ENCODE data around the gene CDH16. TPM values are rescaled to one million over a fixed set of nuclear protein-coding genes. Genes with fewer than 3 reads are reported as not detected.
"Not testable (repeated sequence)": the region's sequence is repeated elsewhere in the genome, so short reads cannot be mapped to it uniquely, and the experiment has no call there.

The CDH16 gene
- total and polyA plus RNA-seq, 2 donors (not counting 1 experiment from before 2014, with no cell fraction given): not detected

DNA sequence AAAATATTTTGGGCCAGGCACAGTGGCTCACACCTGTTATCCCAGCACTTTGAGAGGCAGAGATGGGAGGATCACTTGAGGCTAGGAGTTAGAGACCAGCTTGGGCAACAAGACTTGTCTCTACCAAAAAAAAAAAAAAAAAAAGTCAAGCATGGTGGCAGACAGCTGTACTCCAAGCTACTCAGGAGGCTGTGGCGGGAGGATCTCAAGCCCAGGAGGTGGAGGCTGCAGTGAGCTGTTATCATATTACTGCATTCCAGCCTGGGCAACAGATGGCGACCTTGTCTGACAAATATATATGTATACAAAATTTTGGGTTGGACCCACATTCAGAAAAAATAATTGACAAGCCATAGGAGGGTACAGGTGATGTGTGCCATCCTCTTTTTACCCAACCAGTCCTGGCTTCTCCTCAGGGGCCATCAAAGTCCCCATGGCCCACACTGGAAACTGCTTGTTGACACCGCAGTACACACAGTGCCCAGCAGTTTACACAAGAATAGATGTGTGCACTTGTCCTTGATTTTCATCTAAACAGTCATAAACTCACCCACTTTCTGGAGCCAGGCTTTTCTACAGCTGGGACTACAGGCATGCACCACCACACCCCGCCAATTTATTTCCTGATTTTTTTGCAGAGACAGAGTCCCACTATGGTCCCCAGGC, 18.3 kb upstream of the CDH16 start:
- Histone ChIP-seq H3K79me2 (ENCODE audit: control insufficient read depth, insufficient read depth, low read length) (peaks cover 33% of the 10 kb centered on the region), H3K4me3 (replicated peaks in 1 of 4; ENCODE audit: control extremely low read depth in 1 of 4, insufficient read depth in 1 of 4, low read depth in 3 of 4, low read length in 4 of 4) (peak overlapping the region in 1 of 4 experiments; percentile 14), H3K9me3 (ENCODE audit: control insufficient read depth, insufficient read depth, low read depth, low read length) (no peaks in the 10 kb centered on the region), H3K4me2 (ENCODE audit: extremely low read depth, insufficient read depth, low read length) (no peak overlapping the region), H3K36me3 (ENCODE audit: control insufficient read depth, insufficient read depth, low read length) (peaks cover 10% of the 10 kb centered on the region), H3K9ac (ENCODE audit: insufficient read depth, low read length) (no peak overlapping the region), H3K27me3 (ENCODE audit: control insufficient read depth, insufficient read depth, low read length) (no peaks in the 10 kb centered on the region), H4K20me1 (ENCODE audit: control insufficient read depth, extremely low read depth, insufficient read depth, low read length) (no peaks in the 10 kb centered on the region), H3K27ac (ENCODE audit: insufficient read depth, low read length) (no peak overlapping the region), H3K4me1 (ENCODE audit: control insufficient read depth, extremely low read depth, insufficient read depth, low read length) (peaks cover 6% of the 10 kb centered on the region), H2AFZ (ENCODE audit: low read length) (no peak overlapping the region)
- DNase-seq (ENCODE audit: low read depth in 2 of 2): no peak
- TF ChIP-seq EZH2 (IDR thresholded peaks at IDR 0.05; ENCODE audit: low read length, missing control alignments): no peak
- TF ChIP-seq, protein P1, sequence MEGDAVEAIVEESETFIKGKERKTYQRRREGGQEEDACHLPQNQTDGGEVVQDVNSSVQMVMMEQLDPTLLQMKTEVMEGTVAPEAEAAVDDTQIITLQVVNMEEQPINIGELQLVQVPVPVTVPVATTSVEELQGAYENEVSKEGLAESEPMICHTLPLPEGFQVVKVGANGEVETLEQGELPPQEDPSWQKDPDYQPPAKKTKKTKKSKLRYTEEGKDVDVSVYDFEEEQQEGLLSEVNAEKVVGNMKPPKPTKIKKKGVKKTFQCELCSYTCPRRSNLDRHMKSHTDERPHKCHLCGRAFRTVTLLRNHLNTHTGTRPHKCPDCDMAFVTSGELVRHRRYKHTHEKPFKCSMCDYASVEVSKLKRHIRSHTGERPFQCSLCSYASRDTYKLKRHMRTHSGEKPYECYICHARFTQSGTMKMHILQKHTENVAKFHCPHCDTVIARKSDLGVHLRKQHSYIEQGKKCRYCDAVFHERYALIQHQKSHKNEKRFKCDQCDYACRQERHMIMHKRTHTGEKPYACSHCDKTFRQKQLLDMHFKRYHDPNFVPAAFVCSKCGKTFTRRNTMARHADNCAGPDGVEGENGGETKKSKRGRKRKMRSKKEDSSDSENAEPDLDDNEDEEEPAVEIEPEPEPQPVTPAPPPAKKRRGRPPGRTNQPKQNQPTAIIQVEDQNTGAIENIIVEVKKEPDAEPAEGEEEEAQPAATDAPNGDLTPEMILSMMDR (conservative IDR thresholded peaks at IDR 0.05 in 1 of 2, IDR thresholded peaks at IDR 0.05 in 1 of 2; ENCODE audit: low read depth in 1 of 2, low read length in 2 of 2): no peak

DNA sequence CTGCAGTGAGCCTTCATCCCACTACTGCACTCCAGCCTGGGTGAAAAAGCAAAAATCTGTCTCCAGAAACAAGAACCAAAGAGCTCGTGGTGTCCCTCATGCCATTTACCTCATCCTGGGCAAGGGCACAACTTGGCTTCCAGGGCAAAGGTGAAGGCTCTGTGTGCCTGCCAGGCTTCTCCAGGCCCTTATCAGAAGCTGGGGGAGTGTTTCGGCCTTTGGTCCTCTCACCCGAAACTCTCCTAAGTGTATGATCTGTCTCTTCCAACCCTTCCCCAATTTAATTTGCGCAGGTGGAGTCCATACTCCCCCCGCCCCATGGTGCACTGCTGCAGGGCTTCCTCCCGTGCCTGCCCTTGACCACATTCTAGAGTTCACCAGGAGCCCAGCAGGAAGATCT, 17.8 kb upstream of the CDH16 start:
- DNase-seq (ENCODE audit: low read depth in 2 of 2): no peak
- Histone ChIP-seq H3K79me2 (ENCODE audit: control insufficient read depth, insufficient read depth, low read length) (peaks cover 33% of the 10 kb centered on the region), H3K4me3 (replicated peaks in 1 of 4; ENCODE audit: control extremely low read depth in 1 of 4, insufficient read depth in 1 of 4, low read depth in 3 of 4, low read length in 4 of 4) (peak overlapping the region in 2 of 4 experiments; percentile 92 to 95), H3K4me1 (ENCODE audit: control insufficient read depth, extremely low read depth, insufficient read depth, low read length) (peaks cover 6% of the 10 kb centered on the region), H3K36me3 (ENCODE audit: control insufficient read depth, insufficient read depth, low read length) (peaks cover 9% of the 10 kb centered on the region), H3K9ac (ENCODE audit: insufficient read depth, low read length) (no peak overlapping the region), H3K4me2 (ENCODE audit: extremely low read depth, insufficient read depth, low read length) (peak overlapping the region; percentile 94), H3K9me3 (ENCODE audit: control insufficient read depth, insufficient read depth, low read depth, low read length) (no peaks in the 10 kb centered on the region), H3K27me3 (ENCODE audit: control insufficient read depth, insufficient read depth, low read length) (no peaks in the 10 kb centered on the region), H3K27ac (ENCODE audit: insufficient read depth, low read length) (no peak overlapping the region), H4K20me1 (ENCODE audit: control insufficient read depth, extremely low read depth, insufficient read depth, low read length) (no peaks in the 10 kb centered on the region), H2AFZ (ENCODE audit: low read length) (no peak overlapping the region)
- no peak for TF ChIP-seq EZH2 (IDR thresholded peaks at IDR 0.05; ENCODE audit: low read length, missing control alignments)
- TF ChIP-seq, protein P1 (conservative IDR thresholded peaks at IDR 0.05 in 1 of 2, IDR thresholded peaks at IDR 0.05 in 1 of 2; ENCODE audit: low read depth in 1 of 2, low read length in 2 of 2): no peak

DNA sequence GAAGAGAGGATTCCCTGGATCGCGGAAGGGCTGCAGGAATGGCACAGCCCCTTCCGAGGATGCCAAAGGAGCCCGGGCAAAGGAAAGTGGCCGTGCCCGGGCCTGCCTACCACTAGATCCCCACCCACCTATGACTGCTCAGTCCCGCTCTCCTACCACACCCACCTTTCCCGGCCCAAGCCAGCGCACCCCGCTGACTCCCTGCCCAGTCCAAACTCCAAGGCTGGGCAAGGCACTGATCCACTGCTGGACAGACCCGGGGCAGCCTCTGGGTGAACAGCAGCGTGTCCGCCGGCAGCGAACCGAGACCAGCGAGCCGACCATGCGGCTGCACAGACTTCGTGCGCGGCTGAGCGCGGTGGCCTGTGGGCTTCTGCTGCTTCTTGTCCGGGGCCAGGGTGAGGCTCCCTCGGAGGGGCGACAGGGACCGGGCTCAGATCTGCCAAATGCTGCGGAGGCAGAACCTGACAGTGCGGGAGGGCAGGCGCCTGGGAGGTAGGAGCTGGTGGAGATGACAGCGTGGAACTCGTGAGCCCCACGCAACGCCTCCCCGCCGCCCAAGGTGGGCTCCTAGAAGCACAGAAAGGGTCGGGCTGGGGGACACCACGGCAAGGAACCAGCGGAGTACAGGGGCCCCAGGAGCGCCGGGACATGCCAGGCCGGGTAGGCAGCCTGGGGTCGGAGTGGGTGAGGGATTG, 16.8 kb upstream of the CDH16 start, which contains the start of gene CES2:
TSS of gene CES2 (plus strand) at position 203 of the 698 bp plus-strand sequence. CDS start at position 323, 120 bp downstream.
- TF ChIP-seq, protein P1 (conservative IDR thresholded peaks at IDR 0.05 in 1 of 2, IDR thresholded peaks at IDR 0.05 in 1 of 2; ENCODE audit: low read depth in 1 of 2, low read length in 2 of 2): no peak
- no peak for TF ChIP-seq EZH2 (IDR thresholded peaks at IDR 0.05; ENCODE audit: low read length, missing control alignments)
- DNase-seq (ENCODE audit: low read depth in 2 of 2): peak; percentile 39 to 46

DNA sequence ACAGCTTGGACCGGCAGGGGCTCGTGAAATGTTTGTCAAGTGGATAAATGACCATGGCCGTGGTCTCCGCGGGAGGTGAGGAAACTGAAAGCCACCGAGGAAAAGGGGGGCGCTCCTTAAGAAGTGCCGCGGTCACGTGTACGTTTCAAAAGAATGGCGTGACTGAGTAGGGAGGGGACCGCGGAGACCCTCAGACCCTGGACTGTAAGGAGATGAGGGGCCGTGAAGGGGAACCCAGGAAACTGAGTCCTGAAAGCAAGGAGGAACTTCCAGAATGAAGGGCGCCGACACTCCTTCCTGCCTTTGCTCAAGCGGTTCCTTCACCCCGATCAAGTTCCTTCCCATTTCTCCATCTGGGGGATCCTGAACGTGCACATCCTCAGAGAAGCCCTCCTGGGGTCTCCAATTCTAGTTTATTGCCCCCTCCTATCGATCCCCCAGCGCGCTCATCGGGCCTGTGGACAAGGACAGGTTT, 16.2 kb upstream of the CDH16 start:
- Histone ChIP-seq H3K4me2 (ENCODE audit: extremely low read depth, insufficient read depth, low read length) (peak overlapping the region; percentile 94), H3K4me3 (replicated peaks in 1 of 4; ENCODE audit: control extremely low read depth in 1 of 4, insufficient read depth in 1 of 4, low read depth in 3 of 4, low read length in 4 of 4) (peak overlapping the region; percentile 87 to 95 (median 92)), H3K79me2 (ENCODE audit: control insufficient read depth, insufficient read depth, low read length) (peaks cover 33% of the 10 kb centered on the region), H2AFZ (ENCODE audit: low read length) (peak overlapping the region; percentile 91), H3K27ac (ENCODE audit: insufficient read depth, low read length) (peak overlapping the region; percentile 97), H3K9ac (ENCODE audit: insufficient read depth, low read length) (peak overlapping the region; percentile 95)
- H3K27me3 ChIP-seq (ENCODE audit: control insufficient read depth, insufficient read depth, low read length); H3K9me3 ChIP-seq (ENCODE audit: control insufficient read depth, insufficient read depth, low read depth, low read length); H4K20me1 ChIP-seq (ENCODE audit: control insufficient read depth, extremely low read depth, insufficient read depth, low read length); H3K4me1 ChIP-seq (ENCODE audit: control insufficient read depth, extremely low read depth, insufficient read depth, low read length); H3K36me3 ChIP-seq (ENCODE audit: control insufficient read depth, insufficient read depth, low read length): not testable (repeated sequence)
- peak in 1 of 2 donors; percentile 9 for DNase-seq (ENCODE audit: low read depth in 2 of 2)

More for the DNA sequence above, 16.8 kb upstream of the CDH16 start, which contains the start of gene CES2:
- Histone ChIP-seq H2AFZ (ENCODE audit: low read length) (peak within 1 kb of the TSS; percentile 91), H3K36me3 (ENCODE audit: control insufficient read depth, insufficient read depth, low read length) (peaks cover 4% of the 10 kb centered on the region), H4K20me1 (ENCODE audit: control insufficient read depth, extremely low read depth, insufficient read depth, low read length) (no peaks in the 10 kb centered on the region), H3K79me2 (ENCODE audit: control insufficient read depth, insufficient read depth, low read length) (peaks cover 33% of the 10 kb centered on the region), H3K4me1 (ENCODE audit: control insufficient read depth, extremely low read depth, insufficient read depth, low read length) (peaks cover 6% of the 10 kb centered on the region), H3K9ac (ENCODE audit: insufficient read depth, low read length) (peak within 1 kb of the TSS; percentile 95), H3K27ac (ENCODE audit: insufficient read depth, low read length) (peak within 1 kb of the TSS; percentile 97), H3K27me3 (ENCODE audit: control insufficient read depth, insufficient read depth, low read length) (no peaks in the 10 kb centered on the region), H3K9me3 (ENCODE audit: control insufficient read depth, insufficient read depth, low read depth, low read length) (no peaks in the 10 kb centered on the region), H3K4me3 (replicated peaks in 1 of 4; ENCODE audit: control extremely low read depth in 1 of 4, insufficient read depth in 1 of 4, low read depth in 3 of 4, low read length in 4 of 4) (peak within 1 kb of the TSS; percentile 87 to 95 (median 92)), H3K4me2 (ENCODE audit: extremely low read depth, insufficient read depth, low read length) (peak within 1 kb of the TSS; percentile 94)

Measured in fibroblast of lung (primary cell).